Subcutaneous adipose tissue (tissue), 4 donors: ENCODE results near the gene FSHR. TPM values are rescaled to one million over a fixed set of nuclear protein-coding genes. Genes with fewer than 3 reads are reported as not detected.

Experiments used
- CTCF ChIP-seq: fragments of 450-650 bp; IDR thresholded peaks from one replicate; pipeline ENCODE4 v1.5.1; 2016; ENCODE audit warnings: low read depth, mild to moderate bottlenecking, control low read depth, antibody characterized with exemption, moderate library complexity
- total RNA-seq, 4 donors: library from RNA; depleted of rRNA; stranded (reverse); fragments of >200 nt; gene quantifications; one replicate each; pipeline ENCODE4 v1.1.0, GENCODE V29; 2016

FSHR gene
- total RNA-seq, 4 donors from 2014 or later: not detected

- no peak for TF ChIP-seq CTCF
Measured at GRCh38 chr2:49050265-49050664, 104.0 kb downstream of the FSHR start.

GRCh38 chr2:49049161-49049560, 105.2 kb downstream of the FSHR start:
- no peak for TF ChIP-seq CTCF

- TF ChIP-seq CTCF: no peak
Measured at GRCh38 chr2:49045083-49045482, 109.2 kb downstream of the FSHR start.

GRCh38 chr2:49044350-49045079, 109.8 kb downstream of the FSHR start:
- TF ChIP-seq CTCF: no peak

GRCh38 chr2:49043405-49043982, 110.8 kb downstream of the FSHR start:
- TF ChIP-seq CTCF: no peak

- TF ChIP-seq CTCF: no peak
Measured at GRCh38 chr2:49042488-49042887, 111.8 kb downstream of the FSHR start.

GRCh38 chr2:49041061-49041460, 113.3 kb downstream of the FSHR start:
- no peak for TF ChIP-seq CTCF
